K562 (cell line): ENCODE data around the gene AMOTL1. TPM values are rescaled to one million over a fixed set of nuclear protein-coding genes. Genes with fewer than 3 reads are reported as not detected.

Source experiments
- DMBX1 ChIP-seq: fragments of 250-450 bp; sonication (Bioruptor Pico); IDR thresholded peaks from 2 replicates; pipeline ENCODE4 v1.8.0; 2022; ENCODE audit warnings: inconsistent platforms, mild to moderate bottlenecking, moderate library complexity, borderline replicate concordance
- E2F1 ChIP-seq: sonication (generic); formaldehyde crosslinking; IDR thresholded peaks from 2 replicates; pipeline ENCODE4 v1.8.1; 2023; ENCODE audit warnings: mild to moderate bottlenecking, missing genetic modification reagents, moderate library complexity
- E2F5 ChIP-seq: sonication (generic); formaldehyde crosslinking; IDR thresholded peaks from 2 replicates; pipeline ENCODE4 v1.8.0; 2022; ENCODE audit warnings: mild to moderate bottlenecking, missing genetic modification reagents
- FOS ChIP-seq: IDR thresholded peaks from 3 replicates; pipeline ENCODE4 v1.6.1; 2011; ENCODE audit not compliant: insufficient read length; ENCODE audit errors: extremely low read depth
- FOXP4 ChIP-seq: sonication (generic); formaldehyde crosslinking; IDR thresholded peaks from 2 replicates; pipeline ENCODE4 v1.8.0; 2022; ENCODE audit warnings: mild to moderate bottlenecking, missing genetic modification reagents, borderline replicate concordance
- GATAD2B ChIP-seq: fragments of 450-650 bp; IDR thresholded peaks from 2 replicates; pipeline ENCODE4 v1.6.1; 2017; ENCODE audit warnings: mild to moderate bottlenecking, borderline replicate concordance
- HSF4 ChIP-seq: fragments of 250-450 bp; sonication (Bioruptor Pico); IDR thresholded peaks from 2 replicates; pipeline ENCODE4 v2.1.2; 2022; ENCODE audit warnings: mild to moderate bottlenecking, moderate library complexity, borderline replicate concordance
- IRF2 ChIP-seq: sonication (generic); formaldehyde crosslinking; IDR thresholded peaks from 2 replicates; pipeline ENCODE4 v1.8.1; 2022; ENCODE audit warnings: mild to moderate bottlenecking, missing genetic modification reagents
- MLX ChIP-seq, 2 experiments: fragments of 450-650 bp in 1 of 2; sonication (generic) in 1 of 2; formaldehyde crosslinking; conservative IDR thresholded peaks; 2 replicates each; pipeline versions ENCODE4 v1.4.0 to v1.8.1; 2020 to 2022; ENCODE audit warnings: mild to moderate bottlenecking in 1 of 2, missing genetic modification reagents in 1 of 2
- PPARD ChIP-seq: fragments of 250-450 bp; sonication (Bioruptor Pico); IDR thresholded peaks from 2 replicates; pipeline ENCODE4 v1.8.0; 2022; ENCODE audit warnings: inconsistent platforms, mild to moderate bottlenecking, moderate library complexity
- PRMT5 ChIP-seq: sonication (generic); formaldehyde crosslinking; IDR thresholded peaks from 2 replicates; pipeline ENCODE4 v1.5.0; 2020; ENCODE audit warnings: missing genetic modification reagents
- SAFB2 ChIP-seq: fragments of 200-400 bp; formaldehyde crosslinking; IDR thresholded peaks from 2 replicates; pipeline ENCODE4 v1.6.1; 2018; ENCODE audit warnings: borderline replicate concordance, low read length, low read depth, moderate library complexity; ENCODE audit not compliant: severe bottlenecking
- SIX5 ChIP-seq, 2 experiments: IDR thresholded peaks; 2 replicates each; pipeline ENCODE4 v1.6.1; 2011; ENCODE audit warnings: low read length in 2 of 2, borderline replicate concordance in 1 of 2, low read depth in 1 of 2, mild to moderate bottlenecking in 1 of 2, moderate library complexity in 1 of 2; ENCODE audit not compliant: insufficient read depth in 1 of 2
- TCFL5 ChIP-seq: fragments of 250-450 bp; sonication (Bioruptor Pico); conservative IDR thresholded peaks from 2 replicates; pipeline ENCODE4 v1.6.1; 2021; ENCODE audit warnings: mild to moderate bottlenecking, moderate library complexity, matching md5 sums
- ZFX ChIP-seq: sonication (generic); formaldehyde crosslinking; IDR thresholded peaks from 2 replicates; pipeline ENCODE4 v1.8.0; 2022; ENCODE audit warnings: mild to moderate bottlenecking, missing genetic modification reagents, moderate library complexity
- ZNF24 ChIP-seq: fragments of 450-650 bp; IDR thresholded peaks from 2 replicates; pipeline ENCODE4 v1.6.1; 2016
- ZNF253 ChIP-seq: fragments of 250-450 bp; sonication (Bioruptor Pico); conservative IDR thresholded peaks from 2 replicates; pipeline ENCODE4 v1.6.1; 2021; ENCODE audit warnings: mild to moderate bottlenecking
- ZNF280A ChIP-seq: fragments of 450-650 bp; IDR thresholded peaks from 2 replicates; pipeline ENCODE4 v1.6.1; 2018; ENCODE audit warnings: mild to moderate bottlenecking, low read depth; ENCODE audit not compliant: partially characterized antibody
- ZNF444 ChIP-seq: fragments of 250-450 bp; sonication (Bioruptor Pico); IDR thresholded peaks from 2 replicates; pipeline ENCODE4 v1.4.0; 2020; ENCODE audit warnings: mild to moderate bottlenecking, moderate library complexity
- ZNF57 ChIP-seq: fragments of 450-650 bp; formaldehyde crosslinking; IDR thresholded peaks from 2 replicates; pipeline ENCODE4 v1.4.0; 2020; ENCODE audit warnings: mild to moderate bottlenecking, moderate library complexity
- ZNF695 ChIP-seq: fragments of 450-650 bp; formaldehyde crosslinking; IDR thresholded peaks from 2 replicates; pipeline ENCODE4 v1.4.0; 2020; ENCODE audit warnings: mild to moderate bottlenecking, moderate library complexity
- ZZZ3 ChIP-seq: fragments of 450-650 bp; IDR thresholded peaks from 2 replicates; pipeline ENCODE4 v1.6.1; 2016; ENCODE audit warnings: antibody characterized with exemption, mild to moderate bottlenecking, moderate library complexity
- polyA plus RNA-seq, 8 experiments: library from polyadenylated mRNA; depleted of rRNA in 4 of 8; stranded (reverse) in 5 of 8; unstranded in 3 of 8; fragments of >200 nt; fragmentation: Nextera tagmentation in 2 of 8; fragmentation: Illumina TruSeq in 1 of 8; extraction: Ambion mirVana in 2 of 8; extraction: Trizol in 1 of 8; gene quantifications; 2 replicates each; pipeline versions ENCODE4 v1.2.1 to v1.2.3, GENCODE V29; 2011 to 2014; ENCODE audit warnings: inconsistent platforms in 1 of 8, missing spikeins in 1 of 8
- total RNA-seq, 7 experiments: library from RNA; depleted of rRNA in 6 of 7; stranded (reverse); fragments of >200 nt in 6 of 7; fragmentation: Illumina TruSeq in 2 of 7; extraction: Trizol in 2 of 7; gene quantifications; 2 replicates each; pipeline versions ENCODE4 v1.2.1 to v1.2.3, GENCODE V29; 2011 to 2021; ENCODE audit warnings: low replicate concordance in 1 of 7

AMOTL1 gene
- total and polyA plus RNA-seq, 9 of the 15 experiments (the other 6 are each of a cell fraction or from before 2014, with no cell fraction given) = 4.0 to 35.4 (median 14.0) TPM

GRCh38 chr11:94731880-94732601 lies 36.1 kb upstream of the AMOTL1 start (continued):
- no peak for TF ChIP-seq SIX5 (IDR thresholded peaks at IDR 0.05; ENCODE audit: borderline replicate concordance in 1 of 2, insufficient read depth in 1 of 2, low read depth in 1 of 2, low read length in 2 of 2)
- TF ChIP-seq ZNF695 (CRISPR knock-in tag) = no peak
- no peak for TF ChIP-seq MLX (CRISPR knock-in tag; conservative IDR thresholded peaks at IDR 0.05)
- TF ChIP-seq SAFB2 = no peak
- TF ChIP-seq ZNF280A = no peak
- TF ChIP-seq ZNF444 (CRISPR knock-in tag) = no peak
- TF ChIP-seq PPARD (CRISPR knock-in tag) = no peak
- TF ChIP-seq ZFX = no peak
- no peak for TF ChIP-seq E2F5 (CRISPR knock-in tag)
- TF ChIP-seq ZZZ3 = no peak
- TF ChIP-seq GATAD2B = no peak
- no peak for TF ChIP-seq IRF2 (CRISPR knock-in tag)
- no peak for TF ChIP-seq ZNF24
- TF ChIP-seq HSF4 (CRISPR knock-in tag) = no peak
- TF ChIP-seq TCFL5 (CRISPR knock-in tag) = no peak
- TF ChIP-seq PRMT5 (CRISPR knock-in tag) = no peak
- peak; percentile 57 for TF ChIP-seq FOS
- peak; percentile 5; the same call in 1 of the 2 replicates for TF ChIP-seq DMBX1 (CRISPR knock-in tag)
- TF ChIP-seq ZNF253 (CRISPR knock-in tag) = no peak
- no peak for TF ChIP-seq FOXP4
- no peak for TF ChIP-seq ZNF57
- TF ChIP-seq E2F1 (CRISPR knock-in tag) = no peak
